B cell (primary cell): Measurements from ENCODE around the gene IGFL3. TPM values are rescaled to one million over a fixed set of nuclear protein-coding genes. Genes with fewer than 3 reads are reported as not detected.
"Not testable (repeated sequence)": the region's sequence is repeated elsewhere in the genome, so short reads cannot be mapped to it uniquely, and the experiment has no call there.

Experiments
- ATAC-seq: fragments of 200-7000 bp; cut with Tn5 transposase; one replicate; pipeline ENCODE4 v1.10.0; 2021; ENCODE audit warnings: low read depth, mild to moderate bottlenecking, moderate number of reproducible peaks, moderate library complexity
- CTCF ChIA-PET: fragments of 350-600 bp; sonication (Branson Sonifier 250); formaldehyde crosslinking; loops from one replicate; lab custom pipeline; 2021; ENCODE audit warnings: antibody characterized with exemption, inconsistent platforms; lab: Charles Lee
- POLR2A ChIA-PET: fragments of 350-600 bp; sonication (Branson Sonifier 250); formaldehyde crosslinking; loops from one replicate; lab custom pipeline; 2021; ENCODE audit warnings: antibody characterized with exemption; lab: Charles Lee
- DNase-seq: peaks from one replicate; pipeline ENCODE4 v3.0.0; 2013
- H2AFZ ChIP-seq: 2 replicates; pipeline ENCODE4 v1.6.1; 2012; ENCODE audit warnings: mild to moderate bottlenecking, low read depth, low read length; ENCODE audit not compliant: insufficient read depth, poor library complexity, severe bottlenecking
- H3K27ac ChIP-seq, 2 donors: 1 replicate in 1 of 2; 2 replicates in 1 of 2; pipeline ENCODE4 v1.5.1; 2012 to 2013; ENCODE audit warnings: low read length in 2 of 2, mild to moderate bottlenecking in 2 of 2, moderate library complexity in 1 of 2
- H3K27me3 ChIP-seq, 4 experiments: fragments of 200-600 bp in 1 of 4; sonication (generic) in 1 of 4; replicated peaks in 1 of 4; 1 replicate in 2 of 4; 2 replicates in 2 of 4; pipeline versions ENCODE4 v1.6.1 to v1.7.0; 2013 to 2016; ENCODE audit warnings: low read length in 3 of 4, mild to moderate bottlenecking in 2 of 4, mixed read lengths in 1 of 4, moderate library complexity in 1 of 4; ENCODE audit not compliant: insufficient read depth in 4 of 4, control insufficient read depth in 3 of 4; ENCODE audit errors: control extremely low read depth in 1 of 4
- H3K36me3 ChIP-seq, 2 experiments: replicated peaks in 1 of 2; 1 replicate in 1 of 2; 2 replicates in 1 of 2; pipeline versions ENCODE4 v1.6.1 to v1.7.1; 2013; ENCODE audit warnings: low read length in 1 of 2; ENCODE audit not compliant: insufficient read depth in 2 of 2, control insufficient read depth in 1 of 2; ENCODE audit errors: control extremely low read depth in 1 of 2, extremely low read depth in 1 of 2
- H3K4me1 ChIP-seq, 2 donors: fragments of 200-600 bp in 1 of 2; sonication (generic) in 1 of 2; 1 replicate in 1 of 2; 2 replicates in 1 of 2; pipeline versions ENCODE4 v1.5.1 to v1.6.1; 2013 to 2017; ENCODE audit warnings: low read length in 2 of 2; ENCODE audit not compliant: control insufficient read depth in 2 of 2, insufficient read depth in 2 of 2
- H3K4me2 ChIP-seq: replicated peaks from 2 replicates; pipeline ENCODE3; 2012; ENCODE audit warnings: mild to moderate bottlenecking, low read depth, low read length; ENCODE audit not compliant: poor library complexity, severe bottlenecking
- H3K4me3 ChIP-seq, 5 experiments: fragments of 200-600 bp in 1 of 5; sonication (generic) in 1 of 5; 1 replicate in 3 of 5; 2 replicates in 2 of 5; pipeline versions ENCODE4 v1.5.1 to v1.7.0; 2011 to 2016; ENCODE audit warnings: low read length in 4 of 5, mild to moderate bottlenecking in 4 of 5, low read depth in 2 of 5, control low read depth in 1 of 5, moderate library complexity in 1 of 5; ENCODE audit not compliant: insufficient read depth in 1 of 5; ENCODE audit errors: control extremely low read depth in 1 of 5, extremely low read depth in 1 of 5
- H3K79me2 ChIP-seq: fragments of 200-600 bp; sonication (generic); one replicate; pipeline ENCODE4 v1.6.0; 2016; ENCODE audit warnings: low read length; ENCODE audit not compliant: control insufficient read depth, insufficient read depth
- H3K9ac ChIP-seq: fragments of 200-600 bp; sonication (generic); 2 replicates; pipeline ENCODE4 v1.6.1; 2017; ENCODE audit warnings: mild to moderate bottlenecking, low read length, moderate library complexity
- H3K9me3 ChIP-seq, 3 donors: one replicate each; pipeline versions ENCODE4 v1.6.1 to v1.7.1; 2013; ENCODE audit warnings: low read length in 2 of 3; ENCODE audit not compliant: control insufficient read depth in 2 of 3, insufficient read depth in 1 of 3; ENCODE audit errors: control extremely low read depth in 1 of 3
- H4K20me1 ChIP-seq: 2 replicates; pipeline ENCODE4 v1.6.0; 2012; ENCODE audit warnings: mild to moderate bottlenecking, low read length; ENCODE audit not compliant: insufficient read depth, control insufficient read depth, poor library complexity, severe bottlenecking
- H3K27ac Mint-ChIP-seq: one replicate; pipeline ENCODE4 v1.8.0; 2021; ENCODE audit warnings: mixed read lengths
- H3K27me3 Mint-ChIP-seq: one replicate; pipeline ENCODE4 v1.8.0; 2021; ENCODE audit warnings: mixed read lengths
- H3K4me1 Mint-ChIP-seq: one replicate; pipeline ENCODE4 v1.8.0; 2021; ENCODE audit warnings: mixed read lengths
- H3K4me3 Mint-ChIP-seq: one replicate; pipeline ENCODE4 v1.8.0; 2021; ENCODE audit warnings: mixed read lengths
- H3K9me3 Mint-ChIP-seq: one replicate; pipeline ENCODE4 v1.8.0; 2022; ENCODE audit warnings: mixed read lengths; ENCODE audit not compliant: insufficient read depth
- EZH2 ChIP-seq: IDR thresholded peaks from 2 replicates; pipeline ENCODE4 v1.6.1; 2012; ENCODE audit warnings: borderline replicate concordance, low read depth, mild to moderate bottlenecking, moderate library complexity, low read length; ENCODE audit not compliant: insufficient read depth, poor library complexity, severe bottlenecking
- WGBS: methylation state at CpG from one replicate; pipeline ENCODE4 v1.1.5; 2013; ENCODE audit warnings: missing lambda C conversion rate; ENCODE audit not compliant: insufficient coverage; 5-methylcytosine and 5-hydroxymethylcytosine counted together
- intact Hi-C: fragments of 100-400 bp; cut with micrococcal nuclease; formaldehyde crosslinking; loops from one replicate; pipeline ENCODE4 v1.10.0; 2022
- polyA plus RNA-seq: library from polyadenylated mRNA; depleted of rRNA; stranded (reverse); fragments of >200 nt; gene quantifications from 2 replicates; pipeline ENCODE4 v1.2.3, GENCODE V29; 2012
- total RNA-seq, 2 donors: library from RNA; stranded (reverse); fragments of 120-200 nt in 1 of 2; gene quantifications; 1 replicate in 1 of 2; 2 replicates in 1 of 2; pipeline versions ENCODE4 v1.2.3 to v1.2.4, GENCODE V29; 2013 to 2022
- TF ChIP-seq, protein P1 (sequence below): fragments of 200-600 bp; IDR thresholded peaks from one replicate; pipeline ENCODE4 v1.8.0; 2022; ENCODE audit warnings: antibody characterized with exemption, mild to moderate bottlenecking

The IGFL3 gene
- total and polyA plus RNA-seq, 2 donors (not counting 1 experiment from before 2014, with no cell fraction given), result not detected

GRCh38 chr19:46162731-46163130 lies 38.2 kb upstream of the IGFL3 start:
- no peaks in the 10 kb centered on the region for H3K36me3 ChIP-seq
- no peaks in the 10 kb centered on the region for H3K79me2 ChIP-seq
- H3K9me3 Mint-ChIP-seq, result peaks cover 17% of the 10 kb centered on the region
- H2AFZ ChIP-seq, result no peak overlapping the region
- no peak overlapping the region for H3K4me2 ChIP-seq
- no peak overlapping the region for H3K4me3 ChIP-seq
- peaks cover 0 to 15% (median 9%) of the 10 kb centered on the region in 3 donors for H3K9me3 ChIP-seq
- no peak for TF ChIP-seq EZH2
- TF ChIP-seq, protein P1, sequence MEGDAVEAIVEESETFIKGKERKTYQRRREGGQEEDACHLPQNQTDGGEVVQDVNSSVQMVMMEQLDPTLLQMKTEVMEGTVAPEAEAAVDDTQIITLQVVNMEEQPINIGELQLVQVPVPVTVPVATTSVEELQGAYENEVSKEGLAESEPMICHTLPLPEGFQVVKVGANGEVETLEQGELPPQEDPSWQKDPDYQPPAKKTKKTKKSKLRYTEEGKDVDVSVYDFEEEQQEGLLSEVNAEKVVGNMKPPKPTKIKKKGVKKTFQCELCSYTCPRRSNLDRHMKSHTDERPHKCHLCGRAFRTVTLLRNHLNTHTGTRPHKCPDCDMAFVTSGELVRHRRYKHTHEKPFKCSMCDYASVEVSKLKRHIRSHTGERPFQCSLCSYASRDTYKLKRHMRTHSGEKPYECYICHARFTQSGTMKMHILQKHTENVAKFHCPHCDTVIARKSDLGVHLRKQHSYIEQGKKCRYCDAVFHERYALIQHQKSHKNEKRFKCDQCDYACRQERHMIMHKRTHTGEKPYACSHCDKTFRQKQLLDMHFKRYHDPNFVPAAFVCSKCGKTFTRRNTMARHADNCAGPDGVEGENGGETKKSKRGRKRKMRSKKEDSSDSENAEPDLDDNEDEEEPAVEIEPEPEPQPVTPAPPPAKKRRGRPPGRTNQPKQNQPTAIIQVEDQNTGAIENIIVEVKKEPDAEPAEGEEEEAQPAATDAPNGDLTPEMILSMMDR, result no peak
- 76% methylated on average over 3 of the region's 3 CpGs for WGBS
- H4K20me1 ChIP-seq, result no peaks in the 10 kb centered on the region
- peaks cover 0 to 9% (median 0%) of the 10 kb centered on the region in 4 experiments for H3K27me3 ChIP-seq
- H3K9ac ChIP-seq, result no peak overlapping the region
- no peak overlapping the region for H3K27ac ChIP-seq
- intact Hi-C loops, result no loop called here
- no peak overlapping the region for H3K27ac Mint-ChIP-seq
- H3K4me1 Mint-ChIP-seq, result no peaks in the 10 kb centered on the region
- peaks cover 40% of the 10 kb centered on the region for H3K27me3 Mint-ChIP-seq
- no peak for DNase-seq
- no peak for ATAC-seq
- no peak overlapping the region for H3K4me3 Mint-ChIP-seq
- H3K4me1 ChIP-seq, result no peaks in the 10 kb centered on the region
- ChIA-PET CTCF (no interaction called here), POLR2A (no interaction called here)

- H3K4me1 Mint-ChIP-seq, H3K9ac ChIP-seq, H3K4me3 ChIP-seq, H4K20me1 ChIP-seq, H3K4me2 ChIP-seq, H3K4me3 Mint-ChIP-seq, H3K27ac Mint-ChIP-seq, ATAC-seq, intact Hi-C loops, POLR2A ChIA-PET, H3K27me3 ChIP-seq, DNase-seq, H3K36me3 ChIP-seq, H3K27ac ChIP-seq, H2AFZ ChIP-seq, H3K4me1 ChIP-seq, H3K79me2 ChIP-seq, CTCF ChIA-PET: not testable (repeated sequence)
- H3K9me3 ChIP-seq, result peaks cover 0 to 15% (median 9%) of the 10 kb centered on the region in 3 donors
- peaks cover 17% of the 10 kb centered on the region for H3K9me3 Mint-ChIP-seq
- whole genome bisulfite sequencing, result no CpG with 5 or more reads among the region's 2 CpGs
- H3K27me3 Mint-ChIP-seq, result peaks cover 37% of the 10 kb centered on the region
Observed at GRCh38 chr19:46161642-46162257, 37.3 kb upstream of the IGFL3 start.
